GM21367 (cell line): ENCODE data around the gene POLN.
"Not testable (repeated sequence)": the region's sequence is repeated elsewhere in the genome, so short reads cannot be mapped to it uniquely, and the experiment has no call there.

ENCODE experiments used
- ATAC-seq: cut with Tn5 transposase; IDR thresholded peaks from one replicate; pipeline ENCODE4 v1.9.1; 2021; ENCODE audit not compliant: unreplicated experiment

POLN gene

DNA sequence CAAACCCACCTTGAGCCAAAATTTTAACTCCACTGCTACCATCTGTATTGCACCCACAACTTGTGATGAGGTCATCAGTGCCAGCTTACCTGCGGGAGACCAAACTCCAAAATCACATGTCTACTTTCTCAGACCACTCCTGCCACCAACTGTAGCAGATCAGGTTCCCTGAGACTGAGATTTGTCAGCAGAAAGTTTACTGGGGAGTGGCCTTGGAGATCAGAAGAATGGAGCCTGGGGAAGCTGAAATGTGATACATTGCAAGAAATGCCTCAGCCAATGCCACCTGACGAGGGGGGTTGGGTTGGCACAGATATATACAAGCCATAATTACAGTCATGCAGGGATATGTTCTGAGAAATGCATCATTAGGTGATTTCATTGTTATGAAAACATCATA, 19.1 kb downstream of the POLN start:
- no peak for ATAC-seq

DNA sequence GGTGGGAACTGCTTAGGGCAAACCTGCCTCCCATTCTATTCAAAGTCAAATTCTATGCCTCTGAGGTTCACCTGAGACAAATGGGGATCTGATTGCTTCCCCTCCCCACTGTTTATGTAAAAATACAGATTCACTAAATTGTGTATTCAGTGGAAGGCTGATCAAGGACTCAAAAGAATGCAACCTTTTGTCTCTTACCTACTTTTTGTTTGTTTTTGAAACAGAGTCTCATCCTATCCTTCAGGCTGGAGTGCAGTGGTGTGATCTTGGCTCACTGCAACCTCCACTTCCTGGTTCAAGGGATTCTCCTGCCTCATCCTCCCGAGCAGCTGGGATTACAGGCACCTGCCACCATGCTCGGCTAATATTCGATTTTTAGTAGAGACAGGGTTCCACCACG, 20.5 kb downstream of the POLN start:
- ATAC-seq, result not testable (repeated sequence)

DNA sequence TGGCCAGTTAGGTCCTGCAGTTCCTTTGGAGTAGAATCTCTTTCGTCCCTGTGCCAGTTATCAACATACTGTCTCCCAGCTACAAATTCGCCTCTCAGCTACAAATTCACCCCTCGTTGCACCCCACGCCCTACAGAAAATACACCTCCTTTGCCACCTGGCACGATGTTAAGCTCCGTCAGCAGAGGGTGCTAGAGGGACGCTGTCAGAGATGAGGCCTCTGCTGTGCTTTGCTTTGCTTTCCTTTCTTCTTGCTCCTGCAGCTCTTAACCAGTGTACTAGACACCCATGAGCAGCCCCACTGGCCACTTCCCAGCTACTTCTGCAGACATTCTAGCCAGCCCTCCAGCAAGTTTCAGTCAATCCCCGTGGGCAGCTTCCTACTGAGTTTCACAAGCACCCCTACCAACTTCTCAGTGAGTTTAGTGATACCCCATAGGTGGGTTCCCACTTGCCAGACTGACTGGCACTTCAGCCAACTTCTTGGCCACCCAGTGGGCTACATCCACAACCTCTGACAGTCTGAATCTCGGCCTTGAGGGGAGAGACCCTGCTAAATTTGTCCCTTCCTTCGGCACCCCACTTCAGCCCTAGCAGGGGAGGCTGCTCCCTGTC, 21.8 kb downstream of the POLN start:
- ATAC-seq, result no peak

DNA sequence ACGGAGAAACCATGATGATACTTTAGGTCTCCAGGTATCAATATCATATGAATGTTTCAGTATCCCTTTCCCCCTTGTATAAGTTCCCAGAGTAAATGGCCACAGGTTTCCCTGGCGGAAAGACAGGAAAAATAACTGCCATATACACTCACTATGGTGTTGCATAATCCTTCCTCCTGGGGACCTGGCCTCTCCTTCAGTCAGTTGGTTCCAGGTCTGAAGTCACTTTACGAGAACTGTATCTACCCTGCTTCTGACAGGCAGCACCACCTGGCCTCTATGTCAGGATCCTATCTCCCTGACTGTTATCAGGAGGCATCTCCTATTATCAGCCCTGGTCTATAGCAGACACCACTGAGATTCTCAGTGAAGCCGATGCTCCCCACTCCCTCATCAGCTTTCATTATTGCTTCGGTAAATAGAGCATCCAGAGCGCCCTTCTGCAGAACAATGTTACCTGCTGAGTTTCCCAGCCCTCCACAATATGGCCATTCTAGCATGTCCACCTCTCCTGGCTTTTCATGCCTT, 22.6 kb downstream of the POLN start:
- ATAC-seq, result no peak

DNA sequence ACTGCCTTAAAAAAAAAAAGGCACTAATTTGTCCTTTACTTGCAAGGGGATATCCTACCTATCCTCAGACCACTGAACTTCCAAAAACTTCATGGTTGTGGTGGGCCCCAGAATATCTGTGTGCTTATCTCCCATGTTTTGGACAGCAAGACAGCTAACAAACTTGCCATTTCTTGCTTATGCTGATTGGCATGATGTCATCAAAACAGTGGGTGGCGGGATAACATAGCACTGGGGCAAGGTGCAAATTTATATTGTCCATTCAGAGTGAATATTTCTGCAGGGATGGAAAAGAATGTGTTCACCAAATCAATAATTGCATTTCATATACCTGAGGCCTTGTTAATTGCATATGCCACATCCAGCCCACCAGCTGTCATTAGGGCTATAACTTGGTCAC, 23.5 kb downstream of the POLN start:
- no peak for ATAC-seq

DNA sequence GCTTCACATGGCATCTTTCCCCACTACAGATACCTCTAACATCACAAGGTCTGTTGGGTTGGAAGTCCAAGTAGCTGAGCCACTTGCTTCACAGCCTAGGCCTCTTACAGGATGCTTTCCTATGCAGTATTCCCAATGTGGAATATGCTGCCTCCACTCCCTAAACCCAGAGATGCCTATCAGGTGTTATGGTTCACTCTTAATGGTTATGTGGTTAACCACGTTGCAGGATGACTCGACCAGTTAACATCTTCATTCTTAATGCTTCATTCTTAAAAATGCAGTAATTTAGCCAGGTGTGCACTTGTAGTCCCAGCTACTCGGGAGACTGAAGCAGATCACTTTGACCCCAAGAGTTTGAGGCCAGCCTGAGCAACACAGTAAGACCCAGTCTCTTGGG, 24.2 kb downstream of the POLN start:
- no peak for ATAC-seq

DNA sequence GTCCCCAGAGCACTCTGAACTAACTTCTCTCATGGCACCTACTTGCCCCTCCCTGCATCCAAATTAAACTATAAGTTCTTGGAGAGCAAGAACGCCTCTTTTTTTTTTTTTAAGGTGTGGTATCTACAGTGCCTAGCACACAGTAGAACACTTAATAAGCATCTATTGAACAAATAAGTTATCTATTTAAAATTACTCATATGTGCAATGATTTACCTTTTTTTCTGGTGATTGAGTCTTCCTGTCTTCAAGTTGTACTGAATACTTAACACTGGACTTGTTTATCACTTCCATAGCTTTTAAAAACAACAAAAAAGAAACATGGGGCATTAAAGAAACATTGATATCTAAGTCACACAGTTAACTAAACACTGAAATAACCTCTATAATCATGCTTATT, 29.1 kb downstream of the POLN start:
- no peak for ATAC-seq

DNA sequence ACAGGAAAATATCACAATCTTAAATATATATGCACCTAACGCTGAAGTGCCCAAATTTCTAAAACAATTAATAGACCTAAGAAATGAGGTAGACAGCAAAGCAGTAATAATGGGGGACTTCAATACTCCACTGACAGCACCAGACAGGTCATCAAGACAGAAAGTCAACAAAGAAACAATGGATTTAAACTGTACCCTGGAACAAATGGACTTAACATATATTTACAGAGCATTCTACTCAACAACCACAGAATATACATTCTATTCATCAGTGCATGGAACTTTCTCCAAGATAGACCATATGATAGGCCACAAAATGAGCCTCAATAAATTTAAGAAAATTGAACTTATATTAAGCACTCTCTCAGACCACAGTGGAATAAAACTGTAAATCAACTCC, 39.1 kb downstream of the POLN start:
- ATAC-seq, result not testable (repeated sequence)

DNA sequence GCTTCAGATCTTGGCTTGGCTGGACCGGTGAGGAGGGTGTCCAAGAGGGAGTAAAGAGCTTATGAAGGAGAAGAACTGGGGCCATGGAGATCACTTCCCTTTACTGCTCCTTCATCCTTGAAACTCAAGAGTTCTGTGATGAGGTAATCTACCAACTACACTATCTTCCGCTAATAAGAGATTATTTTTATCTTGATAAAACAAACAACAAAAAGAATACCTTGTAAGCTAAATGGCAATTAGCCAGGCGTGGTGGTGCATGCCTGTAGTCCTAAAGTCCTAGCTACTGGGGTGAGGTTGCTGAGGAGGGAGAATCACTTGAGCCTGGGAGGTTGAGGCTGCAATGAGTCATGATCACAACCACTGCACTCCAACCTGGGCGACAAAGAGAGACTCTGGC, 47.4 kb downstream of the POLN start:
- no peak for ATAC-seq

DNA sequence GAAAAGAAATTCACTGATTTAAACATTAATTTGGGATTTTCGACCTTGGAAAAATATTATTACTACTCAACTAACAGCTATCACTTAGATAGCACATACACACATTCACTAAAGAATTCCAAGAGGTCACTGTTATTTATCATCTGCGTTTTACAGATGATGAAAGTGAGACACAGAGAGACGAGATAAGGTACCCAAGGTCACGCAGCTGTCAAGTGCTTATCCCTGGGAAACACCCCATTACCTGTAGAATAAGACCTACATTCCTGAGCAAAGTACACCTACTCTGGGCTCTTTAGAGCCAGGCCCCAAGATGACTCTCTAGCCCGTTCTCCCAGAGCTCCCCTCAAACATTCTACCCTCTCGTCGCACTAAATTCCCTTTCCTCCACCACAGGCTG, 48.6 kb downstream of the POLN start:
- ATAC-seq, result no peak

DNA sequence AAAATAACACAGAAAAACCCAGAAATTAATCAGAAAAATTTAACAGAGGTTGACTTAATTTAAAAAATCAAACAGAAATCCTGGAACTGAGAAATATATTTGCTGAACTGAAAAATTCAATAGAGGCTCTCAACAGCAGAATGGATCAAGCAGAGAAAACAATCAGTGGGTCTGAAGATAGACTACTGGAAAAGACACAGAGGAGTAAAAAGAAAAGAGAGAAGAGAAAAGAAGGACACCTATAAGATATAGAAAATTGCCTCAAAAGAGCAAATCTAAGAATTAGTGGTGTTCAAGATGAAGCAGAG, 55.1 kb downstream of the POLN start:
- ATAC-seq, result no peak

DNA sequence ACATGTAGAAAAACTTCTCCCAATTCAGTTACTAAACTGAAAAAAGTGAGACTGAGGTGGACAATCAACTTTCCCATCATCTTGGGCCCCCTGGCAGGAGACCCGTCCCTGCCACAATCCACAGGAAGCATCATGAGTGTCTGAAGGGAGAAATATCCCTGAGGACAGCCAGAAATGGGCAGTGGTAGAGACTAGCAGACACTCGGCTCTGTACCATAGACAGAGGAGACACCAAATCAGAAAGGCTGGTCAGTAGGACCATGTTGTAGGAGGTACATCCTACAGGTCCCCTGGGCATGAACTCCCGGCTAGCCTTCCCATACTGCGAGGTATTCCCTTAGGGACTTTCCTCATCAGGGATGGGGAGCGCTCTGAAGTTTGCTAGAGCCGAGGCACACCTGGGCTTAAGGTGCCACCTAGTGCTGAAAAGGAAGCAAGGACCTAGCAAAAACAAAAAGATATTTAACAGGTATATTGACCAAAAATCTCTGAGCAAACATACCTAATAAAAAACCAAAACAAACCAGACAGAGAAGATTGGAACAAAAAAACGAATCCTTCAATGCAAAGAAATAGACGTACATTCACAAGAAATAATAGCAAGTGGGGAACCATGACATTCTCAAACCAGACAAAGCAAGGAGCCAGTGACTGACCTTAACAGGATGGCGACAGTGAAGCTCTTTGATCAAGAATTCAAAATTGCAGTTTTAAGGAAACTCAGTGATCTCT, 55.6 kb downstream of the POLN start:
- no peak for ATAC-seq

DNA sequence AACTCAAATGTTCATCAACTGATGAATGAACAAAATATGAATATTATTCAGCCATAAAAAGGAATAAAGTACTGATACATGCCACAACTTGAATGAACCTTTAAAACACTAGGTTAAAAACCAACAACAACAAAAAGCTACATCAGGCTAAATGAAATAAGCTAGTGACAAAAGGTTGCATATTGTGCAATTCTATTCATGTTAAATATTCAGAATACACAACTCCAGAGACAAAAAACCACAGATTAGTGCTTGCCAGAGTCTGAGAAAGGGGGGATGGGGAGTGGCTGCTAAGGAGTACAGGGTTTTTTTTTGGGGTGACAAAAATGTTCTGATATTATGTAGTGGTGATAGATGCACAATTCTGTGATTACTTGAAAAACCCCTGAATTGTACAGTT, 58.5 kb downstream of the POLN start:
- ATAC-seq, result no peak

DNA sequence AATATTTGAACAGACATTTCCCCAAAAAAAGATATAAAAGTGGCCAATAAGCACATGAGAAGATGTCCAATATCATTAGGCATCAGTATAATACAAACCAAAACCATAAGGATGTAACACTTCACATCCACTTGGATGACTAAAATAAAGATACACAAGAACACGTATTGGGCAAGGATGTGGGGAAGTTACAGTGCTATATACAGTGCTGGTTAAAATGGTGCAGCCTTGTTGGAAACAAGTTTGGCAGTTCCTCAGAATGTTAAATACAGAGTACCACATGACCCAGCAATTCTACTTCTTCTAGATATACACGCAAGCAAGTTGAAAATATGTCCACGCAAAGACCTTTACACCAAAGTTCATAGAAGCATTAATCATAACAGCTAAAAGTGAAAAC, 58.9 kb downstream of the POLN start:
- no peak for ATAC-seq

DNA sequence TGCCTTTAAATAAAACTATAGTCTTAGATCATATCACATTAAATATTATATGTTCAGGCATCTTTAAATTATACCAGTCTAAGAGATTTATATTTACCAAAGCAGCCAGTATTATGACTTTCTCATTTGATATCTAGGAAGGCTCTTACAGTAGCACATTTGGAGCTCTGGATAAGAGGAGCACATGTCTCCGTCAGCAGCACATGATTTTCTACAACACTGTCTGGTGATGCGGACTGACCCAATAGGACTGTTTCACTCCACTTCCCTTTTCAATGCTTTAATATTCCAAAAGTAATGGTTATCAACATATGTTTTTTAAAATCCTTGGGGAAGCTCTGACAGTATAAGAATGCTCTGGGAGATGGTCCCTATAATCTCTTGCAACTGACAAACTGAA, 61.5 kb downstream of the POLN start:
- ATAC-seq, result no peak

DNA sequence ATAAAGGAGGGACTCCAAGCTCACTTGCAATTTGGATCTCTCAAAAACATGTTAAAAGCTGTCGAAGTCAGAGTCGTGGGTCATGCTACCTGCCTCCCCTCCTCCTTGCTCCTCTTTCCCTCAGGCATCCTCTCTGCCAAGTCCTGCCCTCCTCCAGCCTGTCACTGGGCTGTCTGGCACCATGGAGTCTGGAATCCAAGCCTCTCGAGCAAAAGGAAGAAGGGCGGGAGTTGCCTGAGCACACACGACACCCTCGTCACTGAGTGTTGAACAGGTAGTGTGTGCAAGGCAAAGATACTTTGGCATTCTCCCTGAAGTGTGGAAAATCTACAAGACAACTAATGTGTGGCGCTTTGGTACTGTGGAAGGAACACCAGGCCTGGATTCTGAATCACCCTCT, 62.2 kb downstream of the POLN start:
- ATAC-seq, result no peak

DNA sequence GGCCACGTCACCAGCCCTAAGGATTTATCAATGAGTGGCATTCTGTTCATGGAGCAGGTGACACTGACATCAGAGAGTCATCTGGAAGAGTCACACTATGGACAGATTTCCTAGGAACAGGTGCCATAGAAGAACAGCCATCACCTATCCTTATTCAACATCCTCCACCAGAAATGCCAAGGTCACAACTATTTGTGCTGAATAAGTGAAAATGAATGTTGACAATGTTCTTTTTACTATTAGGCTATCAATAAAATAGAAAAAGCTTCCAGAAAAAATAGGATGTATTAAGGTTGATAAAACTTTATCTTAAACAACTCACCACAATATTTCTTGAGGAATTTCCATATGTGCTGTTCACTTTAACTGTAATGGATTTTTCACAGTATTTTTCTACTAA, 62.9 kb downstream of the POLN start:
- no peak for ATAC-seq

DNA sequence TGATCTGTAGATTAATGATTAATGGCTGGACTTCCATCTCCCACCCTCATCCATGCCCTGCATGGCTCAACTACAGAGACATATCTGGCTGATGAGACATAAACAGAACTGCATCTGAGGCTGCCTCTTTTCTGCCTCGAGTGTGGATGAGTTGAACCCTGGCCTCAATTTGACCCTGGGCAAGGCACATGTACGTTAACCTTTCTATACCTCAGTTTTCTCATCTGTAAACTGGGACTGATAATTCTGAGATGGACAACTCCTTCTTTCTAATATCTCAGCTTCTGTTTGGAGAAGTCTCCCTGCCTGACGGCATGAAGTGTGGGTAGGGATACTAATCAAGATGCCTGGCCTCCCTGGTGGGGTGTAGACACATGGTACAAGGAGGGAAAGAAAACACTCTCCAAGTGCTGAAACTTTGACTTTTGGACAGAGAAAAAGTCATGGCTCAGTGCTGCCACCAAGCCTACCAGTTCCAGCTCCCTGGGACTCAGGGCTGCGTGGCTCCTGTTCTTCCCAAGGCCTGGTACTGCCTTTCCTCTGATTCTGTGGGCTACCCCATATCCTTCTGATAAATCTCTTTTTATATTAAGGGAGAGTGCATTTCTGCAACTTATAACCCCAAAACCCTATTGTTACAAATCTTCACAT, 64.4 kb downstream of the POLN start:
- ATAC-seq, result no peak

DNA sequence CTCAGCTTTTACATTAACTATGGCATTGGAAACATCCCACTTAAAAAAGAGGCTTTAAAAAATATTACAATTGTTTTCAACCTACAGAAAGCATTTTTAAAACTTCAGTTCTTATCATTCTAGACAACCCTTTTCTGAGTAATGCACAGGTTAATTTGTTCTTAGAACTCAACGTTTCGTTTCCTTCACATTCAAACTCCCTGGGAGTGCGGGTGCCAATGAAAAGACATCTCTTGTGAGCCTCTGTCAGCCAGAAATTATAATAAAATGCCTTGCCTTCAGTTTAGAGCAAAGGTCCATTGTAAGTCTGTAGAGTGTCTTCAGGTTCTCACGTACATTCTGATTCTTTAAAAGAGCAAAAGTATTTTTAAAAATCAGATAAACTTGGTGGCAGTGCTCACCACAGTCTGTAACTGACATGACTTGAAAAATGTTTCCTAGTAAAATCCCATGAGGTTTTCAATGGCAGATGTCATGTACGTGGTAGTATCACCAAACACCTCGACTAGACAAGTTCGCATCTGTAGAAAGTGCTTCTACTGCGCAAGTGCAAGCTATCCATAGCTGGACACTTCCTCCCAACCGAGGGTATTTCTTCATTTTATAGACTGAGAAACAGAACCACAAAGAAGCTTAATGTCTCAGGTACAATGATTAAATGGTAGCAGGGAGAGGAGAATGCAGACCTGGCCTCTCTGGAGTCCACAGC, 65.8 kb downstream of the POLN start:
- ATAC-seq, result no peak

DNA sequence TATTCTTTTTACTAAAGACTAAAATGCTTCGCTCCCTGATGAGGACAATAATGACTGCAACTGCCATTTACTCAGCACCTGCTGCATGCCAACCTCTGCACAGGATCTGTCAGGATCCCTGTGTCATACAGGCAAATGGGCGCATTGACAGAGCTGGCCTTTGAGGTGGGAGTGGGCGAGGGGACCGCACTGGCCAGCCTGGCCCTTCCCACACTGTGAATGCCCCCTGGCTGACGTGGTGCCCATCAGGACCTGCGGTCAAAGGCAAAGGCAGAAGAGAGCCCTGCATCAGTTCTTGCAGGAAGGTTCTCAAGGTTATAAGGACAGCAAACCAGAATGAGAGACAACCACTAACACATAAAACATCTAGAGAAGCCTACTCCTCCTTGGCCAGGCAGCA, 67.9 kb downstream of the POLN start:
- ATAC-seq, result no peak

DNA sequence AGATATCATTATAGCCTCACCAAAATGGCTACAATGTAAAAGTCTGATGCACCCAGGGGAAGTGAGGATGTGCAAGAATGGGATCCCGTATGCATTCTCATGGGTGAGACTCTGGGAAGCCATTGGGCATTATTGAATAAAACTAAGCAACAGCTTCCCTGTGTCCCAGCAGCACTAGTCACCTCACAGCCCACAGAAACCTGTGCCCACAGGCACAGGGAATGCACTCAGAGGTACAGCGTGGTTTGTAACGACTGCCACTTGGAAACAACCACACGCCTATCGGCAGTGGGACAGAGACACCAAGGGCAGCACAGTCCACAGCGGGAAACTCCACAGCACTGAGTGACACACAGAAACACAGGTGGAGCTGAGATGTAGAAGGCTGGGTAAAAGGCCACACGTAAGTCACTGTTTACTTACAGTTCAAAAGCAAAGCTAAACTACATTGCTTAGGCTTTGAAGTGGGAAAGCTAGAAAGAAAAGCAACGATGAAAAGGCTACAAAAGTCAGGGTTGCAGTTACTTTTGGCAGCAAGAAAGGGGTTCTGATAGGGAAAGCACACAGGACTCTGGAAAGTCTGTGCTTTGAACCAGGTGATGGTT, 69.2 kb downstream of the POLN start:
- ATAC-seq, result no peak
